Choroid plexus epithelial cell (primary cell): ENCODE data around the gene ACTA2.

Source experiments
- DNase-seq: peaks from one replicate; pipeline ENCODE4 v3.0.0-alpha.2; 2010; ENCODE audit warnings: low read depth
- H3K4me3 ChIP-seq: 2 replicates; pipeline ENCODE4 v1.5.1; 2011; ENCODE audit warnings: low read depth, mild to moderate bottlenecking, control low read depth, low read length, moderate library complexity
- CTCF ChIP-seq: conservative IDR thresholded peaks from 2 replicates; pipeline ENCODE4 v1.5.1; 2011; ENCODE audit warnings: low read depth, mild to moderate bottlenecking, control low read depth, inconsistent platforms, low read length, moderate library complexity

Gene ACTA2

GRCh38 chr10:88982366-88982765 lies 29.8 kb upstream of the ACTA2 start:
- no peak overlapping the region for H3K4me3 ChIP-seq
- DNase-seq, result no peak
- TF ChIP-seq CTCF, result no peak

GRCh38 chr10:88981435-88981834 lies 28.9 kb upstream of the ACTA2 start:
- no peak for TF ChIP-seq CTCF
- no peak overlapping the region for H3K4me3 ChIP-seq
- no peak for DNase-seq

GRCh38 chr10:88980800-88981199 lies 28.2 kb upstream of the ACTA2 start:
- no peak for TF ChIP-seq CTCF
- DNase-seq, result no peak
- H3K4me3 ChIP-seq, result no peak overlapping the region

GRCh38 chr10:88980247-88980646 lies 27.7 kb upstream of the ACTA2 start:
- no peak for DNase-seq
- no peak for TF ChIP-seq CTCF
- no peak overlapping the region for H3K4me3 ChIP-seq

GRCh38 chr10:88979603-88980002 lies 27.0 kb upstream of the ACTA2 start:
- TF ChIP-seq CTCF, result no peak
- DNase-seq, result no peak
- H3K4me3 ChIP-seq, result no peak overlapping the region

- no peak overlapping the region for H3K4me3 ChIP-seq
- TF ChIP-seq CTCF, result no peak
- peak; percentile 76 for DNase-seq
Observed at GRCh38 chr10:88979153-88979562, 26.6 kb upstream of the ACTA2 start.

- H3K4me3 ChIP-seq, result no peak overlapping the region
- TF ChIP-seq CTCF, result no peak
- DNase-seq, result no peak
Observed at GRCh38 chr10:88978463-88978862, 25.9 kb upstream of the ACTA2 start.
